NCI-H2029 (cell line): ENCODE results near the gene VSX1.

Experiments
- DNase-seq: peaks from one replicate; lab custom pipeline; 2025; lab: John Stamatoyannopoulos, UW

The VSX1 gene

DNA sequence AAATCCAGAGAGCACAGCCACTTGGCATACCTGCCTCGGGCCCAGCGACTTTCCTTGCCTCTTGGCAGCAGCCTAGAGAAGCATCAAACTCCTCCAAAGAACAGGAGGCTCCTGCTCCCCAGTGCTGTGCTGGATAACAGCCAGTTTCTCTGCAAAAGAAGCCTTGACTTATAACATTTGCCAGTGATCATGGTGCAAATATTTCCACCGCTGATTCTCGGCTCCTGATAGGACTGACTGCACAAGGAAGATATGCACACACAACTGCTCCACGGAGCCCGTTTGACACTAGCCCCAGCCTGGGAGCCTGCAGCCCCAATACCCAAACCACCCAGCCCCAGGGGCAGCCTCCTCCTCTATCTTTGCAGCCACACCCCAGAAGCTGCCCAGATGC, 41.5 kb downstream of the VSX1 start:
- no peak for DNase-seq

DNA sequence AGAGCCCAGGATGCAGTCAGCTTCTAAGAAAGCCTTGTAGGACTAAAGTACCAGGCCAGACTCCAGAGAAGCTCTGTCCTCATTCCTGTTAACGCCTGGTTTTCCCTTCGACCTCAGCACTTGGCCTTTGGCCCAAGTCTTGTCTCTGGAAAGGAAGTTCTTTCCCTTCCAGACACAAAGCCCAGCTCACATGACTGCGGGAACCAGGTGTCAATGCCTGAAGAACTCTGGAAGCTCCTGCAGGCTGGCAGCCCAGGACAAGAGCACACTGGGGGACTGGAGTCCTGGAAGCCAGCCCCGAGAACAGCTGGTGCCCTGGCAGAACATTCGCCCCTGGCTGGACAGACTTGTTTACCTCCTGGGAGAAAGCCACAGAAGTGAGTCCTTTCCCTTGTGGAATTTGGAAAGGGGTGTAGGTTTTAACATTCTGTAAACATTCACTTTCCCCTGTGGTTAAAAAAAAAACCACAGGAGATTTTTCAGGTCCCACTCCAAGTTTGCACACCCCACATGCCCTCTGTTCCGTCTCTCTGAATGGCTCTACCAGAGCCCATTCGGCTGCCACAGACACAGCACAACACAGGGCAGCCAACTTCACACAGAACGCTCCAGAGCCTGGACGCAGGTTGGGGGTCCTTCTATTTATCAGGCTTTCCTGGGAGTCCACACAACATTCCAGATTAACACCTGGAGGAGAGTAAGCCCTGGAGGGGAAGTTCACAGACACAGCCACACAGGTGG, 42.1 kb downstream of the VSX1 start:
- DNase-seq, result peak; percentile 86

DNA sequence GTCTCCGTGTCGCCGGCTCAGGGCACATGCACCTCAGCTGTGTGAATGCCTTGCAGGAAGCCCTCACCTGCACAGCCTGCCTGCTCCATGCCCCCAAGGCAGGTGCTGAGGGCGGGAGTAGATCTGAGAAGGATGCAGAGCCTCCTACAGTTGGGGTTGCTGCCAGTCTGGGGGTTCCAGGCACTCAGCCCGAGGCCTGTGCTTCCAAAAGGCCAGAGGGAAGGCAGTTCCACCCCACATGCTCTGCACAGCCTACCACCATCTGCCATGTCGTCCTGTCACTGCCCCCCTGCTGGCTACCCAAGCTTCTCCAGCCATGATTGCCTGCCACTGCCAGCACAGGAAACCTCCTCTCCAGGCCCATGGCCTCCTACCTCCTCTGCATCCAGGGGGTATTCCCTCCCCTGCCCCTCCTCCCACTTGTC, 43.3 kb downstream of the VSX1 start:
- DNase-seq, result no peak

DNA sequence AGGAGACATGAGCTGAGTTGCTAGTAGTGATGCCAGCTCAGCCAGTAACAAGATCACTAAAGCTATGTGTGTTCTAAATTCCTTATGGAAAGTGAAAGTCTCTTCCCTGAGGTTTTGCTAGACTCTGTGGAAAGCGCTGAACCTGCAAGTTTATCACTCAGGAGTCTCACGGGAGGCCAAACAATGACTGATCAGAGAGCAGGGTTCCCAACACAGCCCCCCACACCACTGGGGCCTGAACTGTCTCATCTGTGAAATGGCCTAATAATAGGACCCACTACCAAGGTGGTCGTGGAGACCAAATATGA, 43.9 kb downstream of the VSX1 start:
- DNase-seq, result no peak

DNA sequence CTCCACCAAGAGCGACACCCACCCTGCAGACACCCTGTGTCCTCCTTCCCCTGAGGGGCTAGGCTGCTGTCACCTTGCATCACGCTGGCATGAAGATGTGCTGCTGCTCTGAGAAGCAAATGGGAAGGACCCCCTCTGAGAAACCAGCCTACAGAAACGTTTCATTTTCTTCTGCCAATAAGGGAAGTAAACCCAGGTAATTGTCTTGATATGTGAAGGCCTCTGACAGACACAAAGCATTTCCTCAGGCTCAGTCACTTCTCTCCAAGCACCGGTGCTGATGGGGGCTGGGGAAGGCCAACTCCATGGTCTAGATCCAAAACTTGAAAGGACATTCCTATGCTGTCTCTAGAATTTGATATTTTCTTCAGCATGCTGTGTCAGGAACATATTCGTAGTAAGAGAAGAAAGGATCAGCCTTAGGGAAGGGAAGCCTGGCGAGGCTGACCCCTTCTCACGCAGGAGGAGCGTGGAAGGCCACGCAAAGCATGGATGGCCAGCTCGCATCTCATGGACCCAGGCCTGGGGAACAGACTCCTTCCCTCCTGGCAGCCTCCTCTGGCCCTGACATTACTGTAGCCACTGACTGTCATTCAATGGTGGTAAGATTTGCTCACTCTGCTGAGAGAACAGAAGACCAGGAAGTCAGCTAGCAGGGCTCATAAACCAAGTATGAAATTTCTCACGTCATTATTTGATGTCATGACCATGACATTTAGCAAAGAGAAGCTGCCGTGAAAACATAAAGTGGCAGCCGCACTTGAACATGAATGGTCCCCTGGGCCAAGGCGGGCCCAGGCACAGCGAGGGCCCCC, 44.4 kb downstream of the VSX1 start:
- no peak for DNase-seq

DNA sequence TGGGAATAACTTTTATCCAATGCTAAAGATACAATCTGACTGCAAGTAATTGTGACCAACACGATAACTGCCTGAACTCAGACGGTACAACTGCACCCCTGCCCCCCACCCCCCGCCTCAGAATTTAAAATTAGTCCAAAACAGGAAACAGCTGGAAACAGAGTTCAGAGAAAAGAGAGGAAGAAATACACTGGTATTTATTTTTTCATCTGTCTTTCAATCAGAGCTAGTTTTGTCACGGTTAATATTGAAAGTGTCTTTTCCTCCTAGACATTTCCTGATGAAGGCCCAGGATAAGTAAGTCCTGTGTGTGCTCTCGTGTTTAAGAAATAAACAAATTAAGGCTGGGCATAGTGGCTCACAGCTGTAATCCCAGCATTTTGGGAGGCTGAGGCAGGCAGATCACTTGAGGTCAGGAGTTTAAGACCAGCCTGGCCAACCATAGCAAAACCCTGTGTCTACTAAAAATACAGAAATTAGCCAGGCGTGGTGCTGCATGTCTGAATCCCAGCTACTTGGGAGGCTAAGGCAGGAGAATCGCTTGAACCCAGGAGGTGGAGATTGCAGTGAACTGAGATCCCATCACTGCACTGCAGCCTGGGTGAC, 45.5 kb downstream of the VSX1 start:
- DNase-seq, result no peak

DNA sequence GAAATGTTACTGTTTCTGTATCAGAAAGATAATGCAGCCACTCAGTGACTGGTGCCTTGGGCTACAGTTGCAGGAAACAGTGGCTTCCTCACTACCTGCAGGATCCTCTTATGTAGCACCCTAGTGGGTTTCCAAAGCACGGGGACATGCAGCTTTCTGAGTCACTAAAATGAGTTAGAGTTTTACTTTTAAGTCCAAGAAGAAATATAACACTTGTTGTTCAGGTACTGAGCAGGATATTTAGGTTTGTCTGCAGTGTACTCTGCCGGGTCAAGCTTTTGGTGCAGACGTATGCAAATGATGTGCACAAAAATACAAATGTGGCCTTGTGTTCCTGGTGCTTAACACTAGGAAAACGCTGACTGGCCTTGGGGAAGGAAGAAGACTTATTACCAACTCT, 46.0 kb downstream of the VSX1 start:
- no peak for DNase-seq

DNA sequence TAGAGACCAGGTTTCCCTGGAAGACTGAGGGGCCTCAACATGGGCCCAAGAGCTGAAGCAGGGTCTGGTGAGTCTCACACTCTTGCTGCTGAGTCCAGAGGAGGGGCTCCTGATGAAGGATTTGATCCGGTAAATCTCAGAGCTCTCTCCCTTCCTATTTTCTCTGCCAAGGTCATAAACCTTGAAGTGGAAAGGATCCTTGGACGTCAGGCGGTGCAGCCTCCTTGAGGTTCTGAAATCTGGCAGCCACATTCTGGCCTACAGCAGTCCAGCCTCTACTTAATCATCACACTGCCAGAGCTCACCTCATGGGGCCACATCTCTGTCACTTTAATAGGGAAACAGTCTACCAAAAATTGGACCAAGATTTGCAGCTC, 48.0 kb downstream of the VSX1 start:
- no peak for DNase-seq

DNA sequence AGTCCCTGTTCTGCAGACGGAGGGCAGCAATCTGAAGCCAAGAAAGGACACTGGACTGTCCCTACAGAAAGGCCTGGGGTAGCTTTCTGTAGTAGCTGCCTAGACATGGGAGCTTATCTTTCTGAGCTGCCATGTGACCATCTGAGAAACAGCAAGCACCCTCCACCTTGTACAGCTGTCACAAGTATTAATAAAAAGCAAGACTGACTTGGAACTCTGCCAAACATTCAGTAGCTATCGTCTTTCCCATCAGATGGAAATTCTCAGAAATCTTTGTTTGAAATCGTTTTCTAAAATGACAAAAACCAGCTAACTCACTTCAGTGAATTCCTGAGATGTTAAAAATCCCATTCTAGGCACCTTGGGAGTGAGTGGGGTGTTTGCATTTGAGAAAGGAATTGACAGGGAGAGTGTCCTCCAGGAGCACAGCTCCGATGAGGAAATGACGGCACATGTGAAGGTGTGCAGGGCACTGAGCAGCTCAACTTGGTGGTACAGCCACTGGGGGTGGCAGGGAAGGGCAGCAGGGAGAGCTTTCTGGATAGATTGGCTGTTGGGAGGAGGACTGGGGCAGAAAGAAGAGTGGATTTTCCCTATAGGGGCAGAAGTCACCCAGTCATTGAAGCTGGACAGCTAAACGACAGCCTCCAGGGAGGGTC, 48.5 kb downstream of the VSX1 start:
- peak; percentile 17 for DNase-seq

DNA sequence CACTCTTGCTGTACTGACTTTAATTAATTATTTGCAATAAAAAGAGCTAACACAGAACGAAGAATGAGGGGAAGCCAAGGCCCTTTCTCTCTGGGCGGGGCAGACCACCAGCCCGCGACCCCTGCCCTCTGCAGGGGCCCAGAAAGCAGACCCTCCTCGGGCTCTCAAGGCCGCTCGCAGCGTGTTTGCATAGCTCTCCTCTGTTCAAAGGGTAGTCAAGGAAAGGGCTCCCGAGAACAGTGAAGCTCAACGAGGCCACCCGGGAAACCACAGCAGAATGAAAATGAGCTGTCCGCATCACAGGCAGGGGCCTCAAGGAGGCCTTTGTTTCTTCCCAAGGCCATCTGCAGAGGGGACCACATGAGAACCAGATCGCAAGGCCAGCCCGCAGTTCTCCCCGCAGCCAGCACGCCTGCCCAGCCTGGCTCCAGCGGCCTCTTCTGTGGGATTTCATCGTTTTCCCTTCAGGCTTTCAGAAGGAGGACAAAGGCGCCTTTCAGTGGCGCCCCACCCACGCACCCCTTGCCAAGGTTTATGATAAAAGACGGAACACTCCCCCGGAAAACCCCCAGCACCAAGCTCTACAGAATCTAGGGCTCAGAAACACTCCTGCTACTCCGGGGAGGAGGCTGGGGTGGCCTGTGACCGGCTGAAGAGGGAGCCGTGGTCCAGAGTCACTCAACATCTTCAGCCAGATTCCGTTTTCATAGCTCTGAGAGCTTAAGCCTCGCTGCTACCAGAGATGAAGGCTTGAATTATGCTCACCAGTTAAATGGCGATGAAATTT, 49.3 kb downstream of the VSX1 start:
- no peak for DNase-seq

DNA sequence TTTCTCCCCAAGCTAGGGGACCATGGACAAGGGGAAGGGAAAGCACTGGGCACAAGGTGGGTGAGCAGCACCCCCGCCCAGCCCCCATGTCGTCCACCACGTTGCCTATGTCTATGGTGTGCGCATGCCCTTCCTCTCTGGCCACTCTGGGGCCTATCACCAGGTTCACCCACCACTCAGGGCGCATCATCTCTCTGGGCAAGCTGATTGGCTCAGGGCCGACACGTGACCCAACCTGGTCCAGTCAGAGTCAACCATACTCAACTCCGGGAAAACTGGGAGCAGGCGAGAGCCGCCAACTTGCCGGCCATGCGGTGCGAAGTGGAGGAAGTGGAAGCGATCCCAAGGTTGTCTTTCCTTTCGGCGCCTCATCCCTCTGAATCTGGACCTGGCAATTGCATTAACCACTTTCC, 49.9 kb downstream of the VSX1 start:
- DNase-seq, result no peak

DNA sequence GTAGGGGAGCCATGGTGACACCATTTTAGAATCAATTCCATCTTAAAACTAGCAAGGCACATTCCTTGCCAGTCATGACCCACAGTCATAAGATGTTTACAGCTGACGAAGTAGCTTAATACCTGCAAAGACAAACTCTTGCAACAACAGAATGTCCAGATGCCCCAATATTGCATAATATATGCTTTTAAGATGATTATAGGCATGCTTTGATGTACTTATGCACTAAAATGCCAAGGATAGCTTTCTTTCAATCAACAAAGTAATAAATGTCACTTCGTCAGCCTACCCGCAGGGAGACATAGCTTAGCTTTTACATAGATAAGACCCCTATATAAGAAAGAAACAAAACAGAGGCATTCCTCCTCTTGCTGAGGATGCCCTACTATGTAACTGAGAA, 50.7 kb downstream of the VSX1 start:
- DNase-seq, result no peak

DNA sequence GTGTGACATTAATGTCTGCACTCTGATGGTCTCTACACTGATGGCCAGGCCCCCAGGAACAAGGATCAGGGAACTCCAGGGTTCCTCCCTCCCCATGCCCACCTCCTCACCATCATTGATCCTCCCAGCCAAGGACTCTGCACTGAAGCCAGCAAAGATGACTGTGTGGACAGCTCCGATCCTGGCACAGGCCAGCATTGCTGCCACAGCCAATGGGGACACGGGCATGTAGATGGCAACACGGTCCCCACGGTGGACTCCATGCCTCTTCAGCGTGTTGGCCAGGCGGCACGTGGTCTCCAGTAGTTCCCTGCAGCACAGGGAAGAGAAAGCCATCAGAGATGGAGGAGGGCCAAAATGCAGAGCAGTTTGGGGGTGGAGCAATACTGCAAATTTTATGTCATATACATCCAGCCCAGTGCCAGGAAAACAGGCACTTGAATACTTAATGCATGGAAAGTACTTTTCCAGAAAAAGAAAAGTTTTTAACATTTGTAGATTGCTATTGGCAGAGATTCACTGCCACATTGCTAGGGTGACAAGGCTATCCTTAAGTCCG, 51.2 kb downstream of the VSX1 start:
- DNase-seq, result no peak

DNA sequence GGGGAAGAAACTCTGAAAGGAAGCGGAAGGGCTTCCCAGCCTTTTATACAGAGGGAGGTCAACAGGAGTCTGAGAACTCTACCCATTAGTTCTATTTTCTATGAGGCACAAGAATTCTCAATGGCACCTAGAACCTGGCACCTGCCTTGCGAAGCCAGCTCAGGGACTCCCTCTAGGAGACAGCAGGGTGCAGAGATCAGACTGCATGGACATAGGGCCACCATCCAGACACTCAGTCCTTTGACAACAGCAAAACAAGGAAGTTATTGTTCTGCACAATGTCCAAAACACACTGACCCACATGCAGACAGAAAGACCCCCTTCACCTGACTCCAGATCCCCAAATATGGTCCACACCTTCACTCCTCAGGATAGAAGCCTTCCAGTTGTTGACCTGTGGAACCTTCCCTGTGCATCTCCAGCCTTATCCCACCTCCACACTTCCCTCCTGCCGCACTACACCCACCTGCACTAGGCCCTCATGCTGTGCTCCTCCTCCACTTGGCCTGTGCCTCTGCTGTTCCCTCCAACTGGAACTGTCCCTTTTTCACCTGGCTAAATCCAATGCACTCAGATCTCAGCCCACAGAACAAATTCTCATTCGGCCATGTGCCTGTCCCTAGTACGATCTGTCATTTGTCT, 51.8 kb downstream of the VSX1 start:
- DNase-seq, result no peak

DNA sequence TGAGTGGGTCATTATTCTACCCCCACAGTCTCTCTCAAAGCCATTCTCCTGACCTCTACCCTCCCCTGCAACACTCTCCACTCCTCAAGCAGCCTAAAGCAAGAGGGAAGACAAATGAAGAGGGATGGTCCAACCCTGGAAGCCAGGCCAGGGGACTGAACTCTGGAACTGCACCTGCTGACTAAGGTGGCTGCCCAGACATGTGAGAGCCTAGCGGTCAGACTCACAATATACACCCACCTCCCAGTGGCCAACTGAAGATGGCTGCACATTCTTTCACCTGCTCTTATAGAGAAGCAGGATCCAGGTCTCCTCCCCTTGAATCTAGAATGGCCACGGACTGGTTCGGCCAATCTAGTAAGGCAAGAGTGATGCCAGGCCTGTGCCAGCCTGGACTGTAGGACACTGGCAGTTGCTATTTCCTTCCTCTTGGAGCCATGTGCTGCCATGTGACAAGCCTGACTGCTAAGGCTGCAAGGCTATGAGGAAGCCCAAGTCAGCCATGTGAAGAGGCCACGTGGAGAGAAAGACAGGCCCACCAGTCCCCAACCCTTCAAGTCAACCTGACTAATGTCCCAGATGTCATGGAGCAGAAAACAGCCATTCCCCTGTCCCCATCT, 55.8 kb downstream of the VSX1 start:
- no peak for DNase-seq
